SH-SY5Y (cell line): ENCODE data around the gene NR4A1.

Source experiments
- GATA2 ChIP-seq: IDR thresholded peaks from 2 replicates; pipeline ENCODE4 v1.6.1; 2011; ENCODE audit warnings: mild to moderate bottlenecking, low read depth, low read length
- GATA3 ChIP-seq: IDR thresholded peaks from 2 replicates; pipeline ENCODE4 v1.6.1; 2011; ENCODE audit warnings: low read depth, mild to moderate bottlenecking, low read length, moderate library complexity

DNA sequence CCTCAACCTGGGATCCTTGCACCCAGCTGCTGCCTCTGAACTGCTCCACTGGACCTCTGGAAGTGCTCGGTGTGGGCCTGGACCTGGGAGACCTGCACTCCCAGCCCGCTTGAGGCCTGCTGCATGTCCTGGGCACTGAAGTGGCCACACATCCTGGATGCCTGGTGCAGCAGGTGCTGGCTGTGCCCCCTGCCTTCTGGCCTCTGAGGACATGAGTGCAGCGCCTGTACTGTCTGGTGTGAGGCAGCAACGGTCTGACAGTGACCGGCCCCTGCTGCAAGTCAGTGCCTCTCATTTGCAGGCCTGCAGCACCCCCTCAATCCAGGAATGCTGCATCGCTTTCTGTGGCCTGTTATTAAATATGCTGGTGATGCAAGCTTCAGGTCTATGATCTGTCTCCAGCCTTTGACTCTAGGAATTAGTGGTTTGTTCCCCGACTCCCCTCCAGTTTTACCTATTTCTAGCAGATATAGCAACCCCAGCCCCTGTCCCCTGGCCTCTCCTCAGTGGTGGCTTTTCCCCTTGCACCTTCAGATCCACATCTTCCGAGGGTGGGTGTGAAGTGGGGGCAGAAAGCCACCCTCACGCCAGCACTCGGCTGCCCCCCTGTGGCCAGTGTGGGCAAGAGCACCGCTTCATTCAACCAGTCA, 31.9 kb downstream of the NR4A1 start:
- TF ChIP-seq GATA3, result no peak
- TF ChIP-seq GATA2, result no peak
